Gastrocnemius medialis (tissue), 4 donors: ENCODE results near the gene ENOPH1. TPM values are rescaled to one million over a fixed set of nuclear protein-coding genes. Genes with fewer than 3 reads are reported as not detected.
A peak's percentile ranks its signal among the peaks of the same experiment; 100 is the strongest.
"Not testable (repeated sequence)": the region's sequence is repeated elsewhere in the genome, so short reads cannot be mapped to it uniquely, and the experiment has no call there.

Source experiments
- ATAC-seq, 2 donors: fragments of 150-250 bp; one replicate each; pipeline ENCODE4 v1.9.1; 2016
- DNase-seq, 2 donors: peaks; one replicate each; pipeline ENCODE4 v3.0.0-alpha.2; 2019
- H3K27ac ChIP-seq, 4 donors: fragments of 200-600 bp; sonication (generic); 1 replicate in 1 of 4; 2 replicates in 3 of 4; pipeline ENCODE4 v1.5.1; 2016 to 2018; ENCODE audit warnings: mild to moderate bottlenecking in 2 of 4, moderate library complexity in 1 of 4
- H3K27me3 ChIP-seq, 3 donors: fragments of 200-600 bp; sonication (generic) in 2 of 3; 1 replicate in 1 of 3; 2 replicates in 2 of 3; pipeline versions ENCODE4 v1.5.1 to v1.6.0; 2016 to 2019; ENCODE audit warnings: mild to moderate bottlenecking in 1 of 3, moderate library complexity in 1 of 3
- H3K36me3 ChIP-seq, 2 donors: fragments of 200-600 bp; sonication (generic) in 1 of 2; one replicate each; pipeline ENCODE4 v1.5.1; 2017 to 2018
- H3K4me1 ChIP-seq, 2 donors: fragments of 200-600 bp; sonication (generic) in 1 of 2; one replicate each; pipeline ENCODE4 v1.5.1; 2016 to 2017; ENCODE audit warnings: mild to moderate bottlenecking in 2 of 2
- H3K4me3 ChIP-seq, 4 donors: fragments of 200-600 bp; sonication (generic) in 3 of 4; 1 replicate in 1 of 4; 2 replicates in 3 of 4; pipeline ENCODE4 v1.5.1; 2016 to 2019; ENCODE audit warnings: mild to moderate bottlenecking in 2 of 4
- H3K9me3 ChIP-seq, 3 donors: fragments of 200-600 bp; sonication (generic) in 2 of 3; 1 replicate in 1 of 3; 2 replicates in 2 of 3; pipeline ENCODE4 v1.5.1; 2016 to 2019
- POLR2A ChIP-seq, 2 donors: fragments of 450-650 bp; IDR thresholded peaks; one replicate each; pipeline ENCODE4 v1.6.1; 2017; ENCODE audit warnings: antibody characterized with exemption in 2 of 2, mild to moderate bottlenecking in 2 of 2, moderate library complexity in 2 of 2
- in situ Hi-C, 4 donors: fragments of 200-750 bp; cut with MboI; loops; one replicate each; pipeline versions ENCODE4 v1.15.0 to v1.8.0; 2017; ENCODE audit warnings: low sequenced_read_pairs in 4 of 4
- intact Hi-C: fragments of 100-400 bp; cut with DNase I; formaldehyde crosslinking; loops from one replicate; pipeline ENCODE4 v1.15.1; 2023; ENCODE audit warnings: low total_unique reads
- total RNA-seq, 4 donors: library from RNA; depleted of rRNA; stranded (reverse); fragments of >200 nt; gene quantifications; one replicate each; pipeline versions ENCODE4 v1.1.0 to v1.2.3, GENCODE V29; 2016
- TF ChIP-seq, protein P1 (sequence below), 5 experiments: fragments of 450-650 bp in 3 of 5; fragments of 200-600 bp in 2 of 5; sonication (generic) in 2 of 5; IDR thresholded peaks in 4 of 5; conservative IDR thresholded peaks in 1 of 5; 1 replicate in 4 of 5; 2 replicates in 1 of 5; pipeline ENCODE4 v1.5.1; 2016 to 2019; ENCODE audit warnings: antibody characterized with exemption in 5 of 5, mild to moderate bottlenecking in 3 of 5, moderate library complexity in 3 of 5

ENOPH1 gene
- total RNA-seq, 4 donors from 2014 or later, result 7.1 to 15.9 (median 14.8) TPM

DNA sequence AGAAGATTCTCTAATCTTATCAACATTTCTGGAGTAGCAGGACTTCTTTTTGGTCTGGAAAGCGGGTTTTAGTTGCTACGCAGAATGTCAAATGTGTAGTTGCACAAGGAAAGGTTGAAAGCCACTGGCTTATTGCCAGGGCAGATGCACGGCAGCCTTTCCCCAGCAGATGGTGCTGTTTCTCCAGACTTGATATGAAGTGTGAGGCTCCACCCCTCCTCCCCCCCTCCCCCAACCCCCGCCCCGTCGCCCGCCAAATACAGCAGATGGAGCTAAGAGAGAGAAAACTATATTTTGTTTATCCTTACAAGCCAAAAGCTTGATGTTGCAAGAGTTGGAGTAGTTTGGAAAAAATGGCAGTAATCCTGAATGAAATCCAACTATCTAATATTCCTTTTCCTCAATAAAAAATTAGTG is 32.0 kb downstream of the ENOPH1 start:
- Histone ChIP-seq H3K36me3 (peaks cover 0 to 12% of the 10 kb centered on the region in 2 donors), H3K4me3 (no peak overlapping the region), H3K27me3 (no peaks in the 10 kb centered on the region), H3K4me1 (peaks cover 0 to 5% of the 10 kb centered on the region in 2 donors), H3K9me3 (no peaks in the 10 kb centered on the region), H3K27ac (no peak overlapping the region)
- in situ Hi-C loops, result loop anchor here (5.0 to 25.0 kb wide), 4 partner anchors 272 to 800 kb away; partner anchors contain the start of gene SEC31A (in 1 of the 4)
- intact Hi-C loops, result loop anchor here (1.0 to 5.0 kb wide), 5 partner anchors 277 to 820 kb away; partner anchors contain the start of genes COPS4, COQ2 and SEC31A
- DNase-seq (peak; percentile 64 to 87), ATAC-seq (peak; percentile 82 to 93)
- no peak for TF ChIP-seq POLR2A (IDR thresholded peaks at IDR 0.05)
- TF ChIP-seq, protein P1, sequence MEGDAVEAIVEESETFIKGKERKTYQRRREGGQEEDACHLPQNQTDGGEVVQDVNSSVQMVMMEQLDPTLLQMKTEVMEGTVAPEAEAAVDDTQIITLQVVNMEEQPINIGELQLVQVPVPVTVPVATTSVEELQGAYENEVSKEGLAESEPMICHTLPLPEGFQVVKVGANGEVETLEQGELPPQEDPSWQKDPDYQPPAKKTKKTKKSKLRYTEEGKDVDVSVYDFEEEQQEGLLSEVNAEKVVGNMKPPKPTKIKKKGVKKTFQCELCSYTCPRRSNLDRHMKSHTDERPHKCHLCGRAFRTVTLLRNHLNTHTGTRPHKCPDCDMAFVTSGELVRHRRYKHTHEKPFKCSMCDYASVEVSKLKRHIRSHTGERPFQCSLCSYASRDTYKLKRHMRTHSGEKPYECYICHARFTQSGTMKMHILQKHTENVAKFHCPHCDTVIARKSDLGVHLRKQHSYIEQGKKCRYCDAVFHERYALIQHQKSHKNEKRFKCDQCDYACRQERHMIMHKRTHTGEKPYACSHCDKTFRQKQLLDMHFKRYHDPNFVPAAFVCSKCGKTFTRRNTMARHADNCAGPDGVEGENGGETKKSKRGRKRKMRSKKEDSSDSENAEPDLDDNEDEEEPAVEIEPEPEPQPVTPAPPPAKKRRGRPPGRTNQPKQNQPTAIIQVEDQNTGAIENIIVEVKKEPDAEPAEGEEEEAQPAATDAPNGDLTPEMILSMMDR (IDR thresholded peaks at IDR 0.05 in 4 of 5, conservative IDR thresholded peaks at IDR 0.05 in 1 of 5), result peak; percentile 39 to 94 (median 71)

DNA sequence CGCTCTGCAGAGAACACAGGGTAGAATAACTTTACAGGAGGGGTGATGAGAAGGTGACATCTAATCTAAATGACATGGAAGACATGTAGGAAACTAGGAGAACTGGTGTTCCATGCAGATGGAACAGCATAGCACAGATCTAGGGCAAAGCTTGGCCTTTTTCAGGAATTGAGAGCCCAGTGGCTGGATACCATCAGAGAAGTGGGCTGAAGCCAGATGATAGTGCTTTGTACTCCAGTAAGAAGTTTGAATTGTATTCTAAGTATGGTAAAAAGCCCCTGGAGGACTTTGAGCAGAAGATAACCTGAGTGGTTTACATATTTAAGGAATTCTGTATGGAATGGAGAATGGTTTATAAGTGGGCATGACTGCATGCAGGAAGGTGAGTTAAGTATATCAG is 32.8 kb downstream of the ENOPH1 start:
- DNase-seq (no peak), ATAC-seq (no peak)
- peaks cover 0 to 9% of the 10 kb centered on the region in 2 donors for H3K36me3 ChIP-seq
- in situ Hi-C loops, result loop anchor here (5.0 to 25.0 kb wide), 4 partner anchors 272 to 799 kb away; partner anchors contain the start of gene SEC31A (in 1 of the 4)
- H3K4me3 ChIP-seq, result no peak overlapping the region
- no peaks in the 10 kb centered on the region for H3K9me3 ChIP-seq
- peaks cover 0 to 5% of the 10 kb centered on the region in 2 donors for H3K4me1 ChIP-seq
- no peak overlapping the region for H3K27ac ChIP-seq
- TF ChIP-seq, protein P1 (IDR thresholded peaks at IDR 0.05 in 4 of 5, conservative IDR thresholded peaks at IDR 0.05 in 1 of 5), result no peak
- no peak for TF ChIP-seq POLR2A (IDR thresholded peaks at IDR 0.05)
- no peaks in the 10 kb centered on the region for H3K27me3 ChIP-seq
- intact Hi-C loops, result loop anchor here (5.0 kb wide), 3 partner anchors 429 to 819 kb away; partner anchors contain the start of genes COQ2 and SEC31A

GRCh38 chr4:82467471-82467870 is 37.1 kb downstream of the ENOPH1 start:
- H3K9me3 ChIP-seq, result no peaks in the 10 kb centered on the region
- intact Hi-C loops, result no loop called here
- DNase-seq, result no peak
- no peaks in the 10 kb centered on the region for H3K27me3 ChIP-seq
- H3K27ac ChIP-seq, result no peak overlapping the region
- H3K36me3 ChIP-seq, result no peaks in the 10 kb centered on the region
- in situ Hi-C loops, result loop anchor here (5.0 to 25.0 kb wide), 4 partner anchors 267 to 795 kb away; partner anchors contain the start of gene SEC31A (in 1 of the 4)
- no peak overlapping the region for H3K4me3 ChIP-seq
- peaks cover 0 to 5% of the 10 kb centered on the region in 2 donors for H3K4me1 ChIP-seq
- TF ChIP-seq, protein P1 (IDR thresholded peaks at IDR 0.05 in 4 of 5, conservative IDR thresholded peaks at IDR 0.05 in 1 of 5), result no peak
- no peak for TF ChIP-seq POLR2A (IDR thresholded peaks at IDR 0.05)
- no peak for ATAC-seq

- Histone ChIP-seq H3K27ac (no peak overlapping the region), H3K4me1 (no peaks in the 10 kb centered on the region), H3K9me3 (no peaks in the 10 kb centered on the region), H3K27me3 (no peaks in the 10 kb centered on the region), H3K36me3 (no peaks in the 10 kb centered on the region), H3K4me3 (no peak overlapping the region)
- no peak for DNase-seq
- TF ChIP-seq, protein P1 (IDR thresholded peaks at IDR 0.05 in 4 of 5, conservative IDR thresholded peaks at IDR 0.05 in 1 of 5), result no peak
- no peak for TF ChIP-seq POLR2A (IDR thresholded peaks at IDR 0.05)
- in situ Hi-C loops (loop anchor here (5.0 to 25.0 kb wide), 4 partner anchors 265 to 792 kb away; partner anchors contain the start of gene SEC31A (in 1 of the 4)), intact Hi-C loops (no loop called here)
- no peak for ATAC-seq
Observed at GRCh38 chr4:82469791-82470345, 39.5 kb downstream of the ENOPH1 start.

DNA sequence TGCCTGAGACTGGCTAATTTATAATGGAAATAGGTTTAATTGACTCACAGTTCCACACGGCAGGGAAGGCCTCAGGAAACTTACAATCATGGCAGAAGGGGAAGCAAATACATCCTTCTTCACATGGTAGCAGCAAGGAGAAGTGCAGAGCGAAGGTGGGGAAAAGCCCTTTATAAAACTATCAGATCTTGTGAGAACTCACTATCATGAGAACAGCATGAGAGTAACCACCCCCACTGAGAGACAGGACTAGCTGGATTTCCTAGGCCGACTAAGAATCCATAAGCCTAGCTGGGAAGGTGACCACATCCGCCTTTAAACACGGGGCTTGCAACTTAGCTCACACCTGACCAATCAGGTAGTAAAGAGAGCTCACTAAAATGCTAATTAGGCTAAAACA is 42.7 kb downstream of the ENOPH1 start:
- in situ Hi-C loops, result loop anchor here in 3 of 4 donors (25.0 kb wide), 1 partner anchor 789 kb away; no protein-coding TSS in a partner anchor
- intact Hi-C loops, H3K27ac ChIP-seq, DNase-seq, H3K27me3 ChIP-seq, H3K4me1 ChIP-seq, H3K4me3 ChIP-seq, ATAC-seq, H3K9me3 ChIP-seq, H3K36me3 ChIP-seq: not testable (repeated sequence)
